Epithelial cell of esophagus (primary cell): ENCODE data around the gene RHOV.

Experiments
- DNase-seq: peaks from one replicate; pipeline ENCODE4 v3.0.0; 2010; ENCODE audit warnings: low read depth
- H3K4me3 ChIP-seq: 2 replicates; pipeline ENCODE4 v1.5.1; 2011; ENCODE audit warnings: mild to moderate bottlenecking, low read length, control low read depth
- TF ChIP-seq, protein P1 (sequence below): IDR thresholded peaks from 2 replicates; pipeline ENCODE4 v1.5.1; 2011; ENCODE audit warnings: low read depth, mild to moderate bottlenecking, low read length, control low read depth, inconsistent platforms; ENCODE audit not compliant: insufficient read depth; ENCODE audit errors: missing control alignments

The RHOV gene

DNA sequence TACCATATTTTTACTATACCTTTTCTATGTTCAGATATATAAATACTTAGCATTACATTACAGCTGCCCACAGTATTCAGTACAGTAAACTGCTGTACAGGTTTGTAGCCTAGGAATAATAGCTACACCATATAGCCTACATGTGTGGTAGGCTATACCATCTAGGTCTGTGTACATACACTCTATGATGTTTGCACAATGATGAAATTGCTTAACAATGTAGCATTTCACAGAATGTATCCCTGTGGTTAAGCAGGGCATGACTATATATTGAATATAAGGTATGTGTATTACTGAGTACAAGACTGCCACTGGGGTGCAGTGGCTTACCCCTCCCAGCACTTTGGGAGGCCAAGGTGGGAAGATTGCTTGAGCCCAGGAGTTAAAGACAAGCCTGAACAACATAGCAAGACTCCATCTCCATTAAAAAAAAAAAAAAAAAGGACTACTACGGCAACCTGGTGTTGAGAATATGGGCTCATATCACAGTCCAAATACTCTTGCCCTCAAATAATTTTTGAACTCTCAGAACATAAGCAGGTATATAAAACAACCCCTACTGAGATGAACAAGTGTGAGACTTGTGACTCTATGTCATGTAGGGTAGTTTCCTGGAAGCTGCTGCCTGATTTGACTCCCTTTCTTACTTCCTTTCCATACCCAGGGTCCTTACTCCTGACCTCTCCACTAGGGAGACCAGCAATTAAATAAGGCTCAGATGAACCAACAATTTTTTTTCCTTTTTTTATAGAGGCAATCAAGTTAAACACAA, 50.3 kb downstream of the RHOV start:
- TF ChIP-seq, protein P1, sequence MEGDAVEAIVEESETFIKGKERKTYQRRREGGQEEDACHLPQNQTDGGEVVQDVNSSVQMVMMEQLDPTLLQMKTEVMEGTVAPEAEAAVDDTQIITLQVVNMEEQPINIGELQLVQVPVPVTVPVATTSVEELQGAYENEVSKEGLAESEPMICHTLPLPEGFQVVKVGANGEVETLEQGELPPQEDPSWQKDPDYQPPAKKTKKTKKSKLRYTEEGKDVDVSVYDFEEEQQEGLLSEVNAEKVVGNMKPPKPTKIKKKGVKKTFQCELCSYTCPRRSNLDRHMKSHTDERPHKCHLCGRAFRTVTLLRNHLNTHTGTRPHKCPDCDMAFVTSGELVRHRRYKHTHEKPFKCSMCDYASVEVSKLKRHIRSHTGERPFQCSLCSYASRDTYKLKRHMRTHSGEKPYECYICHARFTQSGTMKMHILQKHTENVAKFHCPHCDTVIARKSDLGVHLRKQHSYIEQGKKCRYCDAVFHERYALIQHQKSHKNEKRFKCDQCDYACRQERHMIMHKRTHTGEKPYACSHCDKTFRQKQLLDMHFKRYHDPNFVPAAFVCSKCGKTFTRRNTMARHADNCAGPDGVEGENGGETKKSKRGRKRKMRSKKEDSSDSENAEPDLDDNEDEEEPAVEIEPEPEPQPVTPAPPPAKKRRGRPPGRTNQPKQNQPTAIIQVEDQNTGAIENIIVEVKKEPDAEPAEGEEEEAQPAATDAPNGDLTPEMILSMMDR, result no peak
- peak; percentile 85 for DNase-seq
- no peak overlapping the region for H3K4me3 ChIP-seq
